GM18526 (cell line): ENCODE data around the gene TERT.

ENCODE experiments used
- POLR2A ChIP-seq: IDR thresholded peaks from 3 replicates; pipeline ENCODE4 v1.6.1; 2011; ENCODE audit not compliant: insufficient read length; ENCODE audit errors: extremely low read depth

TERT gene

DNA sequence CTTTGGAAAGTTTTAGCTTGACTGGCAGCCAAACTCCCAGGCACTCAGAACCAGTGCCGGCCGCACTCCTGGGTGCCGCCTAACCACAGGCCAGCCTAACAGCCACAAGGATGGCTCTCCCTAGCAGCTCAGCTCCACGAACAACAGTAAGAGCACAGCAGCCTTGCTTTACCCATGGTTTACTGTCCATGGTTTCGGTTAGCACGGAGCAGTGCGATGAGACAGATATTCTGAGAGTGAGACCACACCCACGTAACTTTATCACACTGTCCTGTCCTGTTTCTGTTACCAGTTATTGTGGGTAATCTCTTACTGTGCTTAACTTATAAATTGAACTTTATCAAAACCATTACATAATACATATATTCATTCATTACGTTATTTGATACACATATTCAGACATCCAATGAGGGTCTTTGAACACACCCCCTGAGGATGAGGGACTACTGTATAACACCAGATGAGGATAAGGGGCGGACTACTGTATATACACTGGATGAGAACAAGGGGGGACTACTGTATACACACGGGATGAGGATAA, 37.7 kb upstream of the TERT start:
- TF ChIP-seq POLR2A = no peak

DNA sequence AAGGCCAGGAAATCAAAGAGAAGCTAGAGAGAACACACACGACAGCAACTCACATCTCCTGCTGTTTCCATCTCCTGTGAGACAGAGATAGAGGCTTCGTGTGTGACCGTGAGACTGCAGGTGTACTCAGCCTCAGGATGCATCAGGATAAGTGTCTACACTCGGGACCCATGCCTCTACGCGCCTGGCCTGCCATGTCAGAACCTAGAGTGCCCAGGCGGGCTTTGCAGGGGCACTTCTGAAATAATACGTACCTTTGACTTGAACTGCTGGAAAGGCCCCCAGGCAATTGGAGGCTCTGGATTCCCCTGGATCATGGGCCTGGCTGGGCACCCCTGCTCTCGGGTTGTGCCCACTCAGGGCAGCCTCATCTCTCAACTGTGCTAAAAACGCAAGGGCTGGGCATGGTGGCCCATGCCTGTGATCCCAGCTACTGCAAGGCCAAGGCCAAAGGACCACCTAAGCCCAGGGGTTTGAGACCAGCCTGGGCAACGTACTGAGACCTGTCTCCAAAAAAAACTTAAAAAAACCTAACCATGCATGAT, 37.1 kb upstream of the TERT start:
- no peak for TF ChIP-seq POLR2A

DNA sequence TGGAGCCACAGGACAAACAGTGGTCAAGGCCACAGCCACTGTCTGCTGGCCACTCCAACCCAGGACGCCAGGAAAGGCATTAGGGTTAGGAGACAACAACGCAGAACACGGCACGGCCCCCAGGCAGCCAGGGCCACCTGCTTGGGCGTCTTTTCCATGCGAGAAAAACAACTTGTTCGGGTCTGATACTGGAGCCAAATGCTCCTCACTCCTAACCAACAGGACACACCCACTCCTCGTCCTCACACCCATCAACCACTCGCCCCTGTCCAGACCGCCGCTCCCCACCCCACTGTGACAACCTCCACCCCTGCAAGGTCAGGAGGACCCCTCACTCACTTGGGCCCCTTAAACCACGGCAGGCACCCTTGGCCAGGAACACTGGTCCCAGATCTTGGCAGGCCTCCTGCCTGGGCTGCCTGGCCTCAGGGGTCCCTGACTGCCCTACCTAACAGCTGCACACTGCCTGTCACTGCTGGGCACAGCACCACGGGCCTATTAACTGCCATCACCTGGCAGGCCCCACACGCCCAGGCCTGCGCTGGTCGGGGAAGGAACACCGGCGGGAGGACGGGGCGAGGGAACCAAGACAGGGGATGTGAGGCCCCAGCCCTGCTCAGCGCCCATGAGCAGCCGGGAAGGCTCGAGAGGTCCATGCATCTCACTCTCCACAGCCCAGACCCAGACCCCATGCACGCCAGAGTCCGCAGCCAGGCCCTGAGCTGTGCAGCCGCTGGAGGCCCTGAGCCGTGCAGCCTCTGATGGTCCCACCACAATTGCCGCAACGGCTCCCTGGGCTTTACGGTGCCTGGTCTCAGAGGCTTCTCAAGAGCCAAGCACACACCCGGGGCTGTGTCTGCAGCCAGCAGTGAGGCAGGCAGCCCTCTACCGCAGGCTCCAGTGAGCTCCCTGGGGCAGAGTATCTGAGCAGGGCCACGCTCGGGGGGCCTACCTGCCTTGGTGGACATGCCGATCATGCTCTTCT, 36.3 kb upstream of the TERT start:
- TF ChIP-seq POLR2A = no peak

DNA sequence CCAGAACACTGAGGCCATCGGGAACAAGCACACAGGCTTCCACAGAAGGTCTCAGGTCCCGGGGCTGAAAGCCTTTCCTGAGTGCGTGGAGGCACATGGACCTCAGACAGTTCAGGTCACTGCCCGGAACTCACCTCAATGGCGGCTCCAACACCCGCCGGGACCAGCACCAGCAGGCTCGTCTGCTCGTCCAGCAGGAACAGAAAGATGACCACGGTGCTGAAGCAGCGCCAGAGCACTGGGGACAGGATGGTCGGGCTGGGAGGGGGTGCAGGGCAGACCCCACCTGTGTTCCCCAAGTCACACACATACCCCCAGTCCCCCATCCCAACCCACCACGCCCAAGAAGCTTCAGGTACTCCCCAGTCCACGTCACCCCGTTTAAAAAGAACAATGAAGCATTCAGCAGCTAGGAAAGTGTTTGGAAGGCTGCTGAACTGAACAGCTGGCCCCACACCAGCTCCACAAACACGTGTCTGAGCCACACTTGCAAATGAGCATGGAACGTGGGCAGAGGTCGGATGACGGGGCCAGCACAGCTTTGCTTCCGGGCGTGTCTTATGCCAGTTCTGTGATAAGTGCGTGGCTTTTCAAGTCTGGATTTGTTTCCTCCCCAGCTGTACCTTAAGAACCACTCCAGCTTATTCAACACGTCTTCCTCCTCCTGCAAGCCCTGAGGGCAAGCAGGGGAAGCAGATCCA, 35.4 kb upstream of the TERT start:
- TF ChIP-seq POLR2A = no peak

DNA sequence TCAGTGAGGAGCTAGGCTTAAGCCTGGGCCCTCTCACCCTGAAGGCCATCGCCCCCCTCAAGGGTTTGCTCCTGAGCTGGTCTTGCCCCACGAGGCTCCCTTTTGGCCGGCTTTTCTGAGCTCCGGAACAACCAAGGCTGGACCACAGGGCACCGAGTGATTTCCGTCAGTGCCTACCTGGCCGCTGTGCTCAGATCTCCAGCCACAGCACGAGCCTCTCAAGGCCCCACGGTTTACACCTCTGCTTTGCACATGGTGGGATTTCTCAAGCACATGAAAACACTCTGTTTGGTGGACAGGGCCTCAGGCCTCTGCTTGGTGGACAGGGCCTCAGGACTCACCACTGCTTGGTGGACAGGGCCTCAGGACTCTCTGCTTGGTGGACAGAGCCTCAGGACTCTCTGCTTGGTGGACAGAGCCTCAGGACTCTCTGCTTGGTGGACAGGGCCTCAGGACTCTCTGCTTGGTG, 34.3 kb upstream of the TERT start:
- TF ChIP-seq POLR2A = no peak

DNA sequence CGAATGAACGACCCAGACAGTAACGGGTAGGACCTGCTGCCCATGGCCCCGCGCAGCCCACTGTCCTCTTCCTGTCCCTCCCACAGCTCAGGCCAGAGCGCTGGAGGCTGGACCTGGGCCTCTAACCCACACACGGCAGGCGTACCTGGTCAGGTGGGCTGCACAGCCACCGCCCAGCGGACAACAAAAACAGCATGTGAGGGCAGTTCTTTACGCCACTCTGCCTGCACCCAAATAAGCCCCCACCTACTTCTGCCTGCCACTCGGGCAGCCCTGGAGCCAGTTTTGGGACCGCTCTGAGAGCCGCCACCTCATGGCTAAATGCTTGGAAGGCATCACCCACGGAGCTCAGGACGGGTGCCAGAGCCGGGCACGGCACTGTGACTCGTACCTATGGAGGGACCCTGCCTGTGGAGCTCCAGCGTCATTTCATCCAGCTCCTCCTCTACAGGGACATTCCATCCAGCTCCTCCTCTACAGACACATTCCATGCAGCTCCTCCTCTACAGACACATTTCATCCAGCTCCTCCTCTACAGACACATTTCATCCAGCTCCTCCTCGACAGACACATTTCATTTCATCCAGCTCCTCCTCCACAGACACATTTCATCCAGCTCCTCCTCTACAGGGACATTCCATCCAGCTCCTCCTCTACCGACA, 31.1 kb upstream of the TERT start:
- no peak for TF ChIP-seq POLR2A

DNA sequence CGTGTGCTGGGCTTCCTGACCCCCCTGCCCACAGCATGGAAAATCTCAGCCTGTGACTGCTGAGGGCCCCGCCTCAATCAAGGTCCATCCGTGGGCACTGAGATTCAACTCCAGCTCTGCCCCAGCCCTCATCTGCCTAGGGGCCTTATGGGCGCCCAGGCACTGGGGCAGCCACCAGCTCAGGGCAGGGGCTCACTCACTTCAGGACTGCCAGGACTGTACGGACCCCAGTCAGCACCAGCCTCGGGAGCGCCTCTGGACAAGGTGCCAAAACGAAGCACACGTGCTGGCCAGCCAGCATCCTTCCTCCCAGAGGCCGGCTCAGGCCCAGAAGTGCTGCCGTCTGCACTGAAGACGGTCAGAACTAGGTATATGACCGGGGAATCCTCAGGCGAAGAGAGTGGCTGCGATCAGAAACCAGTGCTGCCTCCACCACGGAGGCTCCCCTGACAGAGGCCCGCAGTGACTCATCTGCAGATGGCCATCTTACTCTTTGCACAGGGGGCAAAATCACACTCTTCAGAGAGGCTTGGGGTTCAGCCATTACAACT, 30.4 kb upstream of the TERT start:
- no peak for TF ChIP-seq POLR2A

DNA sequence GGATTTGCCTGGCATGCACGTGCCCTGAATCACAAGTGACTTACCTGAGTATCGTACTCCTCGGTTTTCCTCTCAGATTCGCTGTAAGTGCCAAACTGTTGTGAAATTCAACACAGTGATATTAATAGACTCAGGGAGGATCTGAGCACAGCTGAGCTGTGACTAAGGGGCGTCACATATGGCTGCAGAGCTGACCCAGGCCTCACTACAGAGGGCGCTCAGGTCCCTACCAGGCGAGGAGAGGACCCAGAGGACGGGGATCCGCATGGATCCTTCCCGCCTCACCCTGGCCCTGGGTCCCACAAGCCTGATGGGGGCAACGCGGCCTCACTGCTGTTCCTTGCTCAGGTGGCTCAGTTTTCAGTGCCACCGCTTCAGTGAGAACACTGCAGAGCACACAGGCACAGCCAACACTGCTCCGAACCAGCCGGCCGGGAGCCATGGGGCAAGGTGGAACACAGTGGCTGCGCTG, 29.9 kb upstream of the TERT start:
- no peak for TF ChIP-seq POLR2A

DNA sequence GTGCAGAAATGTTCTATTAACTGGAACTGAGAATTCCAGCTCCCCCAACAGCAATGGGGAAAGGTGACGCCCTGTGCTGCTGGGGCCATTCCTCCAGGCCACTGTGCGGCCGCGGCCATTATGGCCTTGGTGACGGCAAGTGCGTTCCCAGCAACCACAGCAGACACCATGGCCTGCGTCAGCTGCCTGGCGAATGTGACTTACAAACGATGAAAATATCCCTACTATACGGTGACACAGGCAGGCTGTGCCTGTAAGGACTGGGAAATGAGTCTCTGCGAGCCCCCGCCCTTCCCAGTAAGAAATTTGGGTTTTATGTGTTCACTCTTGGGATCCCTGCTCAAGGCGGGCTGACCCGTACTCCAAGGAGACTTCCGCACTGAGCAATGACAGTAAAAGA, 29.4 kb upstream of the TERT start:
- TF ChIP-seq POLR2A = no peak

DNA sequence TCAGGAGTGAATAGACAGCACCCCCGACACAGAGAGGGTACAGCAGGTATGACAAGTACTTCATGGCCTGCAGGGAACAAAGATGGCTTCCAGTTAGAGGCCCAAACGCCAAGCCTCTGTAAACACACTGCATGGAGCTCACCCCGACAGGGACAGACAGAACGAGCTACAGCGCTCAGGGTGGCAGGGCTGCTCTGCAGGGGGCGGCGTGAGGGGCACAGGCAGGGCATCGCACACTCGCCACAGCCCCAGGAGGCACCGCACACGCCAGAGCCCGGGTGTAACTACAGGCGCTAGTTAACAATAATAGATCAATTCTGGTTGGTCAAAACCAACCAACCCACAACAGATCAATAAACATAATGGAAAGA, 28.9 kb upstream of the TERT start:
- TF ChIP-seq POLR2A = no peak

DNA sequence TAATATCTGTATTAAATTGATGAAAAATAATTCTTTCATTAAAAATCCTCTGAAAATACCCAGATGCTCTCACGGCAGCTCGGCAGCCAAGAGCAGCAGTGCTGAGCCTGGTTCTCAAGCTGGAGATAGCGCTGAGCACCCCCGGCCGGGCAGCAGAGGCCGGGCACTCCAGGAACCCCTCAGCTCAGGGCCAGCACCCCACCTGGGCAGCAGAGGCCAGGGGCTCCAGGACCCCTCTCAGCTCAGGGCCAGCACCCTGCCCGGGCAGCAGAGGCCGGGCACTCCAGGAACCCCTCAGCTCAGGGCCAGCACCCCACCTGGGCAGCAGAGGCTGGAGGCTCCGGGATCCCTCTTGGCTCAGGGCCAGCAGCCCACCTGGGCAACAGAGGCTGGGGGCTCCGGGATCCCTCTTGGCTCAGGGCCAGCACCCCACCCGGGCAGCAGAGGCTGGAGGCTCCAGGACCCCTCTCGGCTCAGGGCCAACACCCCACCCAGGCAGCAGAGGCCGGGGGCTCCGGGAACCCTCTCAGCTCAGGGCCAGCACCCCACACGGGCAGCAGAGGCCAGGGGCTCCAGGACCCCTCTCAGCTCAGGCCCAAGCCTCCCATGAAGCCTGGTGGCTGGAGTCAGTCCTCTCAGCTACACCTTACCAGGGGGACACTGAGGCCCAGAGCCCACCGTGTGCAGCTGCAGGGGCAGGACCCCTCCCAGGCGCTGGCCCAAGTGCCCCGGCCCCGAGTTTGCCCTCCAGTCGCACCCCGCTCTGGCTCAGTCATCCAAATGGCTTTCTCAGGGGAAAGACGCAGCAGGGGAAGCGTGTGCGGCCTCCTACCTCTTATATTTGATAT, 28.3 kb upstream of the TERT start:
- TF ChIP-seq POLR2A = no peak

DNA sequence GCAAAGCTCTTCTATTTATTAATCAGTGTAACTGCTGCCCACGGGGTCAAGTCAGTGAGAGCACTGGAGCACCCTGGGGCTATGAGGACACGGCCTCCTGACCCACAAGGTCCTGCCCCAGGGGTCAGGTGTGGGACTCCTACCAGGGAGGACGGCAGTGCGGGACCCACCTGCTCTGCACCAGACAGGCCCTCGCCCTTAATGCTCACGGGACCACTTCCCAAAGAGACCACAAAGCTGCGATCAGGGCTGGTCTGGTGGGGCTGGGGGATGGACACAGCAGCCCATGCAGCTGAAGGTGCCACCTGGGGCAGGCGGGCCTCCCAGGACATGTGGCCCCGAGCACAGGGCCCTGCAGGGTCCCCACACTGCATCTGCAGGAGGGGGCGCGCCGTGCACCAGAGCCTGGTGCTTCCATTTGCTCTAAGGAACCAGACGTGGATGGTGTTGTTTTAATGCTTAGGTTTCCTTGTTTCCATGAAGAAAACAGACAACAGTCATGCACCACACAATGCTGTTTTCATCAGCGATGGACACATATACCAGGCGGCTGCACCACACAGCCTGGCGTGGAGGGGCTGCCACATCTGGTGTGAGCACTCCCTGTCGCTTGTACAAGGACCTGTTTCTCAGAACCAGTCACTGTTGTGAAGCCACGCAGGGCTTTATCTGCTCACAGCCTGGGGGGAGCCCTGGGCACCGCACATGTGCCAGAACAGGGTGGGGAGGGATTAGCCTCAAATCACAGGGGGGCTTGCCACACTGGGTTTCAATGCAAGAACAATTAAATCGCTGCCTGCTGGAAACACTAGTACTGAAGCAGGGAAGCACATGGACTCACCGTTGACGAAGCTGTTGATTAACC, 27.4 kb upstream of the TERT start:
- no peak for TF ChIP-seq POLR2A

DNA sequence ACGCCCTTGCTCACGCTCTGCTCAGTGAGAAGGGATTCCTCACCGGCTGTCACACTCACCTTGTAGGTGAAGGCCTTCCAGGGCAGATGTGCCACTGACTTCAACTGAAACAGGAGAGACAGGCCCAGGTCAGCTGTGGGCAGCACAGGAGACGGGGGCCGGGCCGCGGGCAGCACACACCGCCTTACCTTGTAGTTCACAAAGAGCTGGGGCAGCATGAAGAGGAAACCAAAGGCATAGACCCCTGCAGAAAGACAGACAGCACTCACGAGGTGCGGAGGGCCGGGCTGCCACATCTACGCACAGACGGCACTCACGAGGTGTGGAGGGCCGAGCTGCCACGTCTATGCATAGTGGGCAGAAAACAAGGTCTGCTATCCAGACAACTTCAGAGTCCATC, 26.7 kb upstream of the TERT start:
- TF ChIP-seq POLR2A = no peak
